SU-DHL-6 (cell line): Measurements from ENCODE around the gene SAMD14.

Experiments used
- H2AFZ ChIP-seq: fragments of 200-600 bp; sonication (generic); 2 replicates; pipeline ENCODE4 v1.6.1; 2014; ENCODE audit warnings: low read depth, mild to moderate bottlenecking, moderate library complexity, mixed read lengths, antibody characterized with exemption, low read length; ENCODE audit not compliant: severe bottlenecking
- H3F3A ChIP-seq: fragments of 200-600 bp; shearing (Covaris generic); 2 replicates; pipeline ENCODE4 v1.6.0; 2016; ENCODE audit warnings: antibody characterized with exemption, mild to moderate bottlenecking; ENCODE audit not compliant: insufficient read depth
- H3K27ac ChIP-seq: fragments of 200-600 bp; sonication (generic); 2 replicates; pipeline ENCODE4 v1.5.1; 2016; ENCODE audit warnings: low read depth, mild to moderate bottlenecking, low read length, moderate library complexity, mixed read lengths
- H3K27me3 ChIP-seq: fragments of 200-600 bp; sonication (generic), shearing (Covaris generic); 2 replicates; pipeline ENCODE4 v1.6.0; 2014; ENCODE audit warnings: mild to moderate bottlenecking, low read length
- H3K36me3 ChIP-seq: fragments of 200-600 bp; sonication (generic); 2 replicates; pipeline ENCODE4 v1.6.1; 2014; ENCODE audit warnings: mild to moderate bottlenecking, low read length, mixed read lengths
- H3K4me2 ChIP-seq: fragments of 300-600, 200-600 bp; shearing (Covaris generic), sonication (generic); 2 replicates; pipeline ENCODE4 v1.6.0; 2014; ENCODE audit warnings: low read length, low read depth, mild to moderate bottlenecking; ENCODE audit not compliant: poor library complexity, severe bottlenecking
- H3K4me3 ChIP-seq: fragments of 200-600 bp; sonication (generic); 2 replicates; pipeline ENCODE4 v1.5.1; 2014; ENCODE audit warnings: antibody characterized with exemption, low read length, mild to moderate bottlenecking, mixed read lengths; ENCODE audit not compliant: insufficient read depth, poor library complexity, severe bottlenecking
- H3K79me2 ChIP-seq: fragments of 200-600 bp; sonication (generic); 2 replicates; pipeline ENCODE4 v1.6.1; 2014; ENCODE audit warnings: mild to moderate bottlenecking, low read length, moderate library complexity; ENCODE audit not compliant: insufficient read depth
- H3K9ac ChIP-seq: fragments of 200-600 bp; sonication (generic); 2 replicates; pipeline ENCODE4 v1.7.0; 2014; ENCODE audit warnings: mild to moderate bottlenecking, low read length
- H3K9me2 ChIP-seq: fragments of 200-600 bp; sonication (generic); replicated peaks from 2 replicates; pipeline ENCODE4 v1.6.1; 2014; ENCODE audit warnings: low read length; ENCODE audit not compliant: insufficient read depth
- H3K9me3 ChIP-seq: fragments of 200-600 bp; sonication (generic); 2 replicates; pipeline ENCODE4 v1.6.1; 2014; ENCODE audit warnings: low read length, mixed read lengths; ENCODE audit not compliant: insufficient read depth
- H4K20me1 ChIP-seq: fragments of 200-600 bp; sonication (generic); 2 replicates; pipeline ENCODE4 v1.6.1; 2014; ENCODE audit warnings: low read depth, mild to moderate bottlenecking, antibody characterized with exemption, low read length, moderate library complexity, mixed read lengths
- CTCF ChIP-seq: fragments of 200-600 bp; sonication (generic); IDR thresholded peaks from one replicate; pipeline ENCODE4 v1.5.1; 2017; ENCODE audit warnings: antibody characterized with exemption, mild to moderate bottlenecking, low read length, moderate library complexity; ENCODE audit not compliant: insufficient read depth, poor library complexity, severe bottlenecking
- EZH2phosphoT487 ChIP-seq: fragments of 200-600 bp; sonication (generic), shearing (Covaris generic); conservative IDR thresholded peaks from 2 replicates; pipeline ENCODE4 v1.6.1; 2018; ENCODE audit warnings: mild to moderate bottlenecking, antibody characterized with exemption, low read length, moderate library complexity, mixed read lengths

Gene SAMD14

DNA sequence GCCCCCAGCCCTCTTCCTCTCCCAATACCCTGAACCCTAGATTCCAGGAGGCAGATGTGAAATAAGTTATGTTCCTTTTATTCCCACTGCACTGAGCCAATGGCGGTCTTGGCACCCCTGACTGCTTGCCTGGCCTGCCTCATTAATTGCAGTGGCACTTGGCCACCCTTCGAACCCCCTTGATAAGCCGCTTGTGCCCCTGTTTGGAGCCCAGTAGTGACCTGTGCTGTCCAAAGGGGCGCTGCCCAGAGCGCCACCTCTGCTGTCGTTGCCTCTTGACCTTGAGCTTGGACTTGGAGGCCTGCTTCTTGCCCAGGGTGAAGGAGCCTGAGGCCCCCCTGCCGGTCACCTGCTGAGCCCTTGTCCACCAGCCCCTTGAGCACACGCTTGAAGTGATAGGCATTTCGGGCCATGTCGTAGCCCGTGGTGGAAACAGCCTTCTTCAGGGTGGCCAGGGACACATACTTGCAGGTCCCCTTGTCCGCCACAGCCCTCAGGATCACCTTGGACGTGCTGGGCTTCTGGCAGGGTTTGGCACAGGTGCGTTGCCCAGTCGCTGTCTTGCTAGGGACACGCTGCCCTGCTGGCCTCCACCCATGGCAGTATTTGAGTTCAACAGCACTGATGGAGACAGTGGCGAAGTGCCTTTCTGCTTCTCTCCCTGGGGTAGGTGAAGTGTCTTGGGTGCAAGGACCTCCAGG is 41.6 kb upstream of the SAMD14 start:
- H3F3A ChIP-seq: no peaks in the 10 kb centered on the region
- H4K20me1 ChIP-seq: no peaks in the 10 kb centered on the region
- TF ChIP-seq CTCF (no peak), EZH2phosphoT487 (no peak)
- H2AFZ ChIP-seq: no peak overlapping the region
- no peak overlapping the region for H3K4me3 ChIP-seq
- H3K9me3 ChIP-seq: no peaks in the 10 kb centered on the region
- H3K9me2 ChIP-seq: no peaks in the 10 kb centered on the region
- no peaks in the 10 kb centered on the region for H3K79me2 ChIP-seq
- H3K27me3 ChIP-seq: no peaks in the 10 kb centered on the region
- H3K27ac ChIP-seq: no peak overlapping the region
- no peak overlapping the region for H3K4me2 ChIP-seq
- no peaks in the 10 kb centered on the region for H3K36me3 ChIP-seq
- no peak overlapping the region for H3K9ac ChIP-seq

GRCh38 chr17:50170662-50171370 is 40.9 kb upstream of the SAMD14 start:
- Histone ChIP-seq H3K9ac (no peak overlapping the region), H3K9me3 (no peaks in the 10 kb centered on the region), H2AFZ (no peak overlapping the region), H3K27me3 (no peaks in the 10 kb centered on the region), H3K27ac (no peak overlapping the region), H3K4me3 (no peak overlapping the region), H3F3A (no peaks in the 10 kb centered on the region), H3K79me2 (no peaks in the 10 kb centered on the region), H3K36me3 (no peaks in the 10 kb centered on the region), H3K4me2 (no peak overlapping the region), H3K9me2 (no peaks in the 10 kb centered on the region), H4K20me1 (no peaks in the 10 kb centered on the region)
- TF ChIP-seq CTCF: no peak
- TF ChIP-seq EZH2phosphoT487: no peak

DNA sequence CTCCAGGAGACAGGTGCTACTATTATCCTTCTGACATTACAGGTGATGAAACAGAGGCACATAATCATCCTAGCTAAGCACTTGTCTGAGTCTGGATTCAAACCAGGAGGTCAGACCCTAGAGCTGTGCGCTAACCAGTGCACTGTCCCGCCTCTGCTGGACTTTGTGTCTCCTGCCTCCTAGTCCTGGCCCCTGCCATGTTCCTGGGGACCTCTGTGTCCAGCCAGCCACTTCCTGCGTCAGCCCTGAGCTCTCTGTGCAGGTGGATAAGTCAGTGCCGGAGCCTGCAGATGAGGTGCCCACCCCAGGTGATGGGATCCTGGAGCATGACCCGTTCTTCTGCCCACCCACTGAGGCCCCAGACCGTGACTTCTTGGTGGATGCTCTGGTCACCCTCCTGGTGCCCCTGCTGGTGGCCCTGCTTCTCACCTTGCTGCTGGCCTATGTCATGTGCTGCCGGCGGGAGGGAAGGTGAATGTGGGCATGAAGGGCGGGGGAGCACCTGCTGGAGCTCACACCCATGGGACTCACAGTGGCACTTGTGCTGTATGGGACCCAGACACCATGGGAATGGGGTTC is 40.0 kb upstream of the SAMD14 start:
- H3K9ac ChIP-seq: no peak overlapping the region
- H3K9me3 ChIP-seq: no peaks in the 10 kb centered on the region
- no peaks in the 10 kb centered on the region for H3K9me2 ChIP-seq
- no peak overlapping the region for H3K27ac ChIP-seq
- H4K20me1 ChIP-seq: no peaks in the 10 kb centered on the region
- H3K27me3 ChIP-seq: no peaks in the 10 kb centered on the region
- no peaks in the 10 kb centered on the region for H3F3A ChIP-seq
- H3K36me3 ChIP-seq: no peaks in the 10 kb centered on the region
- H3K4me2 ChIP-seq: no peak overlapping the region
- H3K4me3 ChIP-seq: no peak overlapping the region
- H3K79me2 ChIP-seq: no peaks in the 10 kb centered on the region
- H2AFZ ChIP-seq: no peak overlapping the region
- no peak for TF ChIP-seq CTCF
- TF ChIP-seq EZH2phosphoT487: no peak
